GM06990 (cell line): Measurements from ENCODE around the gene SUMO4.

Source experiments
- DNase-seq: peaks from one replicate; pipeline ENCODE4 v3.0.0-alpha.2; 2011; ENCODE audit not compliant: insufficient read length; ENCODE audit errors: extremely low read depth
- H3K27me3 ChIP-seq: replicated peaks from 2 replicates; pipeline ENCODE4 v1.6.0; 2011; ENCODE audit warnings: low read length; ENCODE audit not compliant: control insufficient read depth, insufficient read depth
- H3K36me3 ChIP-seq: 2 replicates; pipeline ENCODE4 v1.5.1; 2011; ENCODE audit warnings: low read length; ENCODE audit not compliant: control insufficient read depth, insufficient read depth
- H3K4me3 ChIP-seq: replicated peaks from 2 replicates; pipeline ENCODE4 v1.5.1; 2011; ENCODE audit warnings: low read depth, mild to moderate bottlenecking, control low read depth, low read length
- TF ChIP-seq, protein P1 (sequence below): IDR thresholded peaks from 2 replicates; pipeline ENCODE4 v1.5.1; 2011; ENCODE audit warnings: low read length, control low read depth, mild to moderate bottlenecking, inconsistent platforms; ENCODE audit not compliant: insufficient read depth, poor library complexity, severe bottlenecking

The SUMO4 gene

DNA sequence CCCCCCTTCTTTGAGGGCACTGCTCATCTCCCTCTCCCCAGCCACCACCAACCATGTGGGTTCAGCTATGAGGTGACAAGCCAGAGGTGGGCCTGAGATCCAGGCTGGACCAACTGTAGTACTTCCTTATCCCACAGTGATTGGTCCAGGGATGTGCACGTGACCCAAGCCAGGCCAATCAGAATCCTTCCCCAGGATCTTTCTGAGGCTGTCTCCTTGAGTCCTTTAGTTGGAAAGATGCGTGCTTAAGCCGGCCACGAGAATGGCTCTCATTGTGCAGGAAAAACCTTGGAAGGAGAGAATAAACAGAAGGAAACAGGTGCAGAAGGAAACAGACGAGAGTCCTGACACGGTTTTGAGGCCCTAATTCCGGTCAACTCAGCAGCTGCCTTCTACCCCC, 45.5 kb downstream of the SUMO4 start:
- DNase-seq: no peak
- Histone ChIP-seq H3K27me3 (no peaks in the 10 kb centered on the region), H3K4me3 (no peak overlapping the region), H3K36me3 (peaks cover 4% of the 10 kb centered on the region)
- TF ChIP-seq, protein P1, sequence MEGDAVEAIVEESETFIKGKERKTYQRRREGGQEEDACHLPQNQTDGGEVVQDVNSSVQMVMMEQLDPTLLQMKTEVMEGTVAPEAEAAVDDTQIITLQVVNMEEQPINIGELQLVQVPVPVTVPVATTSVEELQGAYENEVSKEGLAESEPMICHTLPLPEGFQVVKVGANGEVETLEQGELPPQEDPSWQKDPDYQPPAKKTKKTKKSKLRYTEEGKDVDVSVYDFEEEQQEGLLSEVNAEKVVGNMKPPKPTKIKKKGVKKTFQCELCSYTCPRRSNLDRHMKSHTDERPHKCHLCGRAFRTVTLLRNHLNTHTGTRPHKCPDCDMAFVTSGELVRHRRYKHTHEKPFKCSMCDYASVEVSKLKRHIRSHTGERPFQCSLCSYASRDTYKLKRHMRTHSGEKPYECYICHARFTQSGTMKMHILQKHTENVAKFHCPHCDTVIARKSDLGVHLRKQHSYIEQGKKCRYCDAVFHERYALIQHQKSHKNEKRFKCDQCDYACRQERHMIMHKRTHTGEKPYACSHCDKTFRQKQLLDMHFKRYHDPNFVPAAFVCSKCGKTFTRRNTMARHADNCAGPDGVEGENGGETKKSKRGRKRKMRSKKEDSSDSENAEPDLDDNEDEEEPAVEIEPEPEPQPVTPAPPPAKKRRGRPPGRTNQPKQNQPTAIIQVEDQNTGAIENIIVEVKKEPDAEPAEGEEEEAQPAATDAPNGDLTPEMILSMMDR: no peak

DNA sequence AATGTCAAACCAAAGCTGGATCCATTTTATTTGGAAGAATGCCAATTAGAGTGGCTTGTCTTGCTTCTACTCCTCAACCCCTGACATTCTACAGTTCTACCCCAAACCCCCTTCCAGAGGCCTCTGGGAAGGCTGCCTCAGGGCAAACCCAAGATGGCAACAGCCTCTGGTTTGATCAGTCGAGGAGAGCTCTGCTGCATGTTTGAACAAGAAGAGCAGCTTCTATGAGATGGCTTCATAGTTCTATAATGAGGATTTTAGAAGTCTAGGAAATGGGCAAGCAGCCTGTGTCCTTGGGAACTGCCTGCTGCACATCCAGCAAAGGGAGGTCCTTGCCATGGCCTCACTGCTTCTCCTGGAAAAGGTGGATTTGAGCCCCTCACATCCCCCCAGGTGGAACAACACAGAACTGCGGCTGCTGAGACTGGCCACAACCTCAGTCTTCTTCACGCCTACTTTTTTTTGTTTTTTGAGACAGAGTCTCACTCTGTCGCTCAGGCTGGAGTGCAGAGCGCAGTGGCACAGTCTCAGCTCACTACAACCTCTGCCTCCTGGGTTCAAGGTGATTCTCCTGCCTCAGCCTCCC, 46.8 kb downstream of the SUMO4 start:
- H3K4me3 ChIP-seq: no peak overlapping the region
- DNase-seq: no peak

DNA sequence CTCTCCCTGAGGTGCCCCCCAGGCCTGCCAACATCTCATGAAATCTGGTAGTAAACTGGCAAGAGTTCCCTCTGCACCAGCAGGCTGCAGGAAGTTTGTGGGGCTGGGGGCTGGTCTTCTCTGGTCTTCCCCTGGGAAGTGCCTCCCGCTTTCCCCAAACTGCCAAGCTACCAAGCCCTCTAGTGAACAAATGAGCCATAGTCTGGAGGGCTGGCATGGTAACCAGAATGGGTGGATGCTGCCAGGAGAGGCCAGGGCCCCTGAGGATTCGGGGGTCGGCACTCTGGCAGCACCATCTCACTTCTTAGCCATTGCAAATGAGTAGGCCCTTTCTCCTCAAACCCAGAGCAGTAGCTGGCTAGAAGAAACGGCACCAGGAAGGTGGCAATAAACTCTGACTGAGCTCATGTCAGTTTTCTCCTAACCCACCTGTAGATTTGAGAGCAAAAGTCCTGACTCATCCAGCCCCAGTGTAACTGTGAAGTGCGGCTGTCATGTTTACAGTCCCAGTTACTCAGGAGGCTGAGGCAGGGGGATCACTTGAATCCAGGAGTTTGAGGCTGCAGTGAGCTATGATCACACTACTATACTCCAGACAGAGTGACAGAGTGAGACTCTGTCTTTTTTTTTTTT, 48.9 kb downstream of the SUMO4 start:
- Histone ChIP-seq H3K36me3 (peaks cover 10% of the 10 kb centered on the region), H3K27me3 (no peaks in the 10 kb centered on the region), H3K4me3 (no peak overlapping the region)
- no peak for DNase-seq
- TF ChIP-seq, protein P1: no peak

More for the DNA sequence above, 46.8 kb downstream of the SUMO4 start:
- TF ChIP-seq, protein P1: no peak
- no peaks in the 10 kb centered on the region for H3K27me3 ChIP-seq
- peaks cover 4% of the 10 kb centered on the region for H3K36me3 ChIP-seq

DNA sequence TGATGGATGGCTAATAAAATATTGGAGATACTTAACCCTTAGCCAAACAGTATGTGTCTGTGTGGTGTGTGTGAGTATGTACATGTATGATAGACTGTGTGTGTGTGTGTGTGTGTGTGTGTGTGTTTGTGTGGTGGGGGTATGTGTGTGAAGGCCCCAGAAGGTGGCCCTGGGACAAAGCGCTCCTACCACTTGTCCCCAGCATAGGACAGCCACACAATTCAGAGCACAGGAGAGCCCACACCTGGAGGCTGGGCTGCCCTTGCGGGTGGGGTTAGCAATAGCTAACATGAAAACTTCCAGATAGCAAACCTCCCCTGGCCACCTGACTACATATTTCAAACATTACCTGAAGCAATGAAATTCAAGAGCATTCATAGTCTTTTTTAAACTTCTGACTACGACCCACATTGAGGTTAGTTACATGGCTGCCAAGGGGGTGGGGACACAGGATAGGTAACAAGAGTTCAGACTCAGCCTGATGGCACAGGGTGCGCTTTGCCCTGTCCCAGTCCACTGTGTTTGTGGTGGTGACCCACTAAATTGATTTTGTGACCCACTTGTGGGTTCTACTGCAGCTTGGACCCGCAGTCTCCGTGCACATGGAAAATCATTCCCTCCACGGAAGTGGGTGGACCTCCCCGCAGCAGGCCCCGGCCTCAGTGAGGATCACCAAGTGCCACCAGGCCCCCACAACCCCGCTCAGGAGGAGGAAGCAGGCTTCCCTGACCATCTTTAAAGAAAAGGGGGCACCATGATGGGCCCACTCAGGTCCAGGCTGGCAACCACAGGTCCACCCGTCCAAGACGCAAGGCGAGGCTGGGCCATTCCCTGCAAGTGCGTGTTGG, 50.0 kb downstream of the SUMO4 start:
- Histone ChIP-seq H3K27me3 (no peaks in the 10 kb centered on the region), H3K36me3 (peaks cover 14% of the 10 kb centered on the region), H3K4me3 (no peak overlapping the region)
- no peak for DNase-seq
- TF ChIP-seq, protein P1: no peak
